OCI-LY7 (cell line): ENCODE measurements around the gene ATP5F1D.

ENCODE experiments used
- EZH2phosphoT487 ChIP-seq: fragments of 200-600 bp; sonication (generic); IDR thresholded peaks from 2 replicates; pipeline ENCODE4 v1.6.1; 2018; ENCODE audit warnings: low read depth, borderline replicate concordance, mild to moderate bottlenecking, mixed run types, antibody characterized with exemption, low read length, moderate library complexity, mixed read lengths
- TF ChIP-seq, protein P1 (sequence below): fragments of 200-600 bp; sonication (generic); conservative IDR thresholded peaks from 2 replicates; pipeline ENCODE4 v1.5.1; 2014; ENCODE audit warnings: mild to moderate bottlenecking, antibody characterized with exemption, low read length, moderate library complexity, mixed read lengths

DNA sequence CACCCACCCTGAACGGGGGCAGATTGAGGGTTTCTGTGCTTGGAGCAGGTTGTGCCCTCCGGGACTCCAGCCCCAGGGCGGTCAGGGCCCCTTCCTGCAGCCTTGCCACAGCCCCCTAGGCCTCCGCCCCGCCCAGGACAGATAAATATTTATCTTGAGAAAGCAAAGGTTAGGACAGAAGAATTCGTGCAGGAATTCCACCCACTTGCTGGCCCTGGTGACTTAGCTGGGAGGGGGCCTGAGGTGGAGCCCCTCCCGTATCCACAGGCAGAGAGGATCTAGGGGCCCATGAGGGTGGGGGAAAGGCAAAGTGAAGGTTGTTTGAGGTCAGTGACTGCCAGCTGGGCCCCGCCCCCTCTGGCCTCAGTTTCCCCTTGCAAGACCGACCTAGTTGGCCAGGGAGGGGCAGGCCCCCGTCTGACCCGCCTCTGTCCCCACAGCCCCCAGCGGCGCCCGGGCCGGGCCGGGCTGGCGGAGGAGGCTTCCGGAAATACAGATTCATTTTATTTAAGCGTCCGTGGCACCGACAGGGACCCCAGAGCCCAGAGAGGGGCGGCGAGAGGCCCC lies 12.0 kb downstream of the ATP5F1D start:
- TF ChIP-seq, protein P1, sequence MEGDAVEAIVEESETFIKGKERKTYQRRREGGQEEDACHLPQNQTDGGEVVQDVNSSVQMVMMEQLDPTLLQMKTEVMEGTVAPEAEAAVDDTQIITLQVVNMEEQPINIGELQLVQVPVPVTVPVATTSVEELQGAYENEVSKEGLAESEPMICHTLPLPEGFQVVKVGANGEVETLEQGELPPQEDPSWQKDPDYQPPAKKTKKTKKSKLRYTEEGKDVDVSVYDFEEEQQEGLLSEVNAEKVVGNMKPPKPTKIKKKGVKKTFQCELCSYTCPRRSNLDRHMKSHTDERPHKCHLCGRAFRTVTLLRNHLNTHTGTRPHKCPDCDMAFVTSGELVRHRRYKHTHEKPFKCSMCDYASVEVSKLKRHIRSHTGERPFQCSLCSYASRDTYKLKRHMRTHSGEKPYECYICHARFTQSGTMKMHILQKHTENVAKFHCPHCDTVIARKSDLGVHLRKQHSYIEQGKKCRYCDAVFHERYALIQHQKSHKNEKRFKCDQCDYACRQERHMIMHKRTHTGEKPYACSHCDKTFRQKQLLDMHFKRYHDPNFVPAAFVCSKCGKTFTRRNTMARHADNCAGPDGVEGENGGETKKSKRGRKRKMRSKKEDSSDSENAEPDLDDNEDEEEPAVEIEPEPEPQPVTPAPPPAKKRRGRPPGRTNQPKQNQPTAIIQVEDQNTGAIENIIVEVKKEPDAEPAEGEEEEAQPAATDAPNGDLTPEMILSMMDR = no peak
- no peak for TF ChIP-seq EZH2phosphoT487
